WTC11 (cell line): ENCODE measurements around the gene ZBTB20. TPM values are rescaled to one million over a fixed set of nuclear protein-coding genes. Genes with fewer than 3 reads are reported as not detected.

Experiments used
- ATAC-seq: fragments of 200-7000 bp; cut with Tn5 transposase; 2 replicates; pipeline ENCODE4 v1.10.0; 2021; ENCODE audit warnings: mild to moderate bottlenecking, moderate library complexity
- CTCF ChIA-PET: fragments of 300-600 bp; sonication (Branson Sonifier 250); formaldehyde crosslinking; loops from one replicate; lab custom pipeline; 2021; ENCODE audit warnings: antibody characterized with exemption; lab: Charles Lee
- POLR2A ChIA-PET: fragments of 350-600 bp; sonication (Branson Sonifier 250); formaldehyde crosslinking; loops from one replicate; lab custom pipeline; 2021; ENCODE audit warnings: antibody characterized with exemption; lab: Charles Lee
- DNase-seq: peaks from one replicate; pipeline ENCODE4 v3.0.0; 2021; ENCODE audit warnings: low spot score
- H3K27ac Mint-ChIP-seq: 2 replicates; pipeline ENCODE4 v1.8.0; 2021; ENCODE audit warnings: mixed read lengths
- H3K27me3 Mint-ChIP-seq: 2 replicates; pipeline ENCODE4 v1.8.0; 2021; ENCODE audit warnings: low read depth, mild to moderate bottlenecking, moderate library complexity, mixed read lengths
- H3K36me3 Mint-ChIP-seq: 2 replicates; pipeline ENCODE4 v1.8.0; 2021; ENCODE audit warnings: mixed read lengths
- H3K4me1 Mint-ChIP-seq: 2 replicates; pipeline ENCODE4 v1.8.0; 2022; ENCODE audit warnings: mixed read lengths
- H3K4me3 Mint-ChIP-seq: 2 replicates; pipeline ENCODE4 v1.8.0; 2021; ENCODE audit warnings: mild to moderate bottlenecking, moderate library complexity, mixed read lengths
- H3K9me3 Mint-ChIP-seq: 2 replicates; pipeline ENCODE4 v1.8.0; 2021; ENCODE audit warnings: mixed read lengths
- ARID4B ChIP-seq: sonication (generic); formaldehyde crosslinking; IDR thresholded peaks from 2 replicates; pipeline ENCODE4 v1.8.0; 2023; ENCODE audit warnings: missing genetic modification reagents, mild to moderate bottlenecking, borderline replicate concordance
- CBFB ChIP-seq: sonication (generic); formaldehyde crosslinking; IDR thresholded peaks from 2 replicates; pipeline ENCODE4 v1.8.1; 2022; ENCODE audit warnings: mild to moderate bottlenecking, low read depth, missing genetic modification reagents
- CREB1 ChIP-seq: sonication (generic); formaldehyde crosslinking; IDR thresholded peaks from 2 replicates; pipeline ENCODE4 v1.8.0; 2023; ENCODE audit warnings: mild to moderate bottlenecking, missing genetic modification reagents
- ELF4 ChIP-seq: sonication (generic); formaldehyde crosslinking; IDR thresholded peaks from 2 replicates; pipeline ENCODE4 v1.8.1; 2022; ENCODE audit warnings: low read depth, mild to moderate bottlenecking, moderate library complexity, missing genetic modification reagents
- EMX1 ChIP-seq: fragments of 250-450 bp; sonication (Bioruptor Pico); IDR thresholded peaks from 2 replicates; pipeline ENCODE4 v1.8.0; 2021; ENCODE audit warnings: mild to moderate bottlenecking
- FOXP4 ChIP-seq: sonication (generic); formaldehyde crosslinking; IDR thresholded peaks from 2 replicates; pipeline ENCODE4 v1.8.0; 2022; ENCODE audit warnings: mild to moderate bottlenecking, missing genetic modification reagents
- GRHL2 ChIP-seq: fragments of 250-450 bp; sonication (Bioruptor Pico); IDR thresholded peaks from 2 replicates; pipeline ENCODE4 v1.8.0; 2022; ENCODE audit warnings: mild to moderate bottlenecking, moderate library complexity; ENCODE audit not compliant: insufficient replicate concordance, severe bottlenecking
- JUN ChIP-seq: sonication (generic); formaldehyde crosslinking; IDR thresholded peaks from 2 replicates; pipeline ENCODE4 v1.8.0; 2023; ENCODE audit warnings: mild to moderate bottlenecking, missing genetic modification reagents
- MAX ChIP-seq: sonication (generic); formaldehyde crosslinking; IDR thresholded peaks from 2 replicates; pipeline ENCODE4 v1.8.0; 2022; ENCODE audit warnings: mild to moderate bottlenecking, missing genetic modification reagents
- MXD4 ChIP-seq: fragments of 250-450 bp; sonication (Bioruptor Pico); IDR thresholded peaks from 2 replicates; pipeline ENCODE4 v1.8.0; 2021; ENCODE audit warnings: mild to moderate bottlenecking, moderate library complexity, borderline replicate concordance
- NFATC4 ChIP-seq: fragments of 250-450 bp; sonication (Bioruptor Pico); IDR thresholded peaks from 2 replicates; pipeline ENCODE4 v1.9.0; 2021; ENCODE audit warnings: mild to moderate bottlenecking
- NFYB ChIP-seq: sonication (generic); formaldehyde crosslinking; conservative IDR thresholded peaks from 2 replicates; pipeline ENCODE4 v1.8.0; 2022; ENCODE audit warnings: low read depth, missing genetic modification reagents
- PRDM15 ChIP-seq: sonication (generic); formaldehyde crosslinking; IDR thresholded peaks from 2 replicates; pipeline ENCODE4 v1.8.0; 2022; ENCODE audit warnings: missing genetic modification reagents
- PRRX2 ChIP-seq: fragments of 250-450 bp; sonication (Bioruptor Pico); IDR thresholded peaks from 2 replicates; pipeline ENCODE4 v1.8.0; 2021; ENCODE audit warnings: mild to moderate bottlenecking
- RELA ChIP-seq: sonication (generic); formaldehyde crosslinking; IDR thresholded peaks from 2 replicates; pipeline ENCODE4 v1.8.1; 2022; ENCODE audit warnings: missing genetic modification reagents, mild to moderate bottlenecking, borderline replicate concordance
- RORB ChIP-seq: fragments of 250-450 bp; sonication (Bioruptor Pico); IDR thresholded peaks from 2 replicates; pipeline ENCODE4 v1.9.0; 2021; ENCODE audit warnings: mild to moderate bottlenecking
- TCF7 ChIP-seq: sonication (generic); formaldehyde crosslinking; IDR thresholded peaks from 2 replicates; pipeline ENCODE4 v1.8.0; 2022; ENCODE audit warnings: mild to moderate bottlenecking, low read depth, missing genetic modification reagents, moderate library complexity
- USF1 ChIP-seq: sonication (generic); formaldehyde crosslinking; IDR thresholded peaks from 2 replicates; pipeline ENCODE4 v1.8.0; 2022; ENCODE audit warnings: mild to moderate bottlenecking, missing genetic modification reagents
- ZBTB21 ChIP-seq: sonication (generic); formaldehyde crosslinking; IDR thresholded peaks from 2 replicates; pipeline ENCODE4 v1.8.1; 2023; ENCODE audit warnings: mild to moderate bottlenecking, missing genetic modification reagents, borderline replicate concordance
- ZNF138 ChIP-seq: sonication (generic); formaldehyde crosslinking; conservative IDR thresholded peaks from 2 replicates; pipeline ENCODE4 v1.8.1; 2022; ENCODE audit warnings: mild to moderate bottlenecking, moderate library complexity, missing genetic modification reagents
- ZNF416 ChIP-seq: fragments of 250-450 bp; sonication (Bioruptor Pico); IDR thresholded peaks from 2 replicates; pipeline ENCODE4 v1.9.0; 2021; ENCODE audit warnings: mild to moderate bottlenecking, inconsistent platforms
- ZNF532 ChIP-seq: fragments of 250-450 bp; sonication (Bioruptor Pico); IDR thresholded peaks from 2 replicates; pipeline ENCODE4 v1.9.0; 2021; ENCODE audit warnings: mild to moderate bottlenecking, borderline replicate concordance
- total RNA-seq: library from RNA; stranded (reverse); gene quantifications from 3 replicates; pipeline ENCODE4 v1.2.3, GENCODE V29; 2021

The ZBTB20 gene
- total RNA-seq, 1 experiment from 2014 or later = 1.5 TPM

GRCh38 chr3:114725966-114726365 is 421.1 kb downstream of the ZBTB20 start:
- Mint-ChIP-seq H3K4me3 (no peak overlapping the region), H3K36me3 (no peaks in the 10 kb centered on the region), H3K4me1 (no peaks in the 10 kb centered on the region), H3K27me3 (no peaks in the 10 kb centered on the region), H3K27ac (no peak overlapping the region; the same call in 1 of the 2 replicates), H3K9me3 (no peaks in the 10 kb centered on the region)
- no peak for TF ChIP-seq CBFB (CRISPR knock-in tag)
- no peak for TF ChIP-seq ELF4 (CRISPR knock-in tag)
- no peak for TF ChIP-seq ZNF138 (CRISPR knock-in tag)
- no peak for TF ChIP-seq JUN
- TF ChIP-seq MAX (CRISPR knock-in tag) = no peak
- TF ChIP-seq TCF7 = no peak
- no peak for TF ChIP-seq RORB (CRISPR knock-in tag)
- TF ChIP-seq NFYB (CRISPR knock-in tag) = no peak
- TF ChIP-seq ZBTB21 (CRISPR knock-in tag) = no peak
- no peak for TF ChIP-seq PRRX2 (CRISPR knock-in tag)
- no peak for TF ChIP-seq ZNF416 (CRISPR knock-in tag)
- CTCF ChIA-PET = no interaction called here
- no peak for ATAC-seq
- DNase-seq = no peak
- POLR2A ChIA-PET = no interaction called here

- DNase-seq = no peak
- no peaks in the 10 kb centered on the region for H3K36me3 Mint-ChIP-seq
- no peaks in the 10 kb centered on the region for H3K4me1 Mint-ChIP-seq
- no peaks in the 10 kb centered on the region for H3K27me3 Mint-ChIP-seq
- no peaks in the 10 kb centered on the region for H3K9me3 Mint-ChIP-seq
- H3K4me3 Mint-ChIP-seq = no peak overlapping the region
- CTCF ChIA-PET = no interaction called here
- no peak for ATAC-seq
- POLR2A ChIA-PET = no interaction called here
- H3K27ac Mint-ChIP-seq = no peak overlapping the region
- no peak for TF ChIP-seq ARID4B (CRISPR knock-in tag)
- TF ChIP-seq NFATC4 (CRISPR knock-in tag) = no peak
- TF ChIP-seq EMX1 (CRISPR knock-in tag) = no peak
- TF ChIP-seq FOXP4 (CRISPR knock-in tag) = no peak
- no peak for TF ChIP-seq CREB1 (CRISPR knock-in tag)
- TF ChIP-seq GRHL2 (CRISPR knock-in tag) = no peak
- no peak for TF ChIP-seq MXD4 (CRISPR knock-in tag)
- no peak for TF ChIP-seq JUN
- TF ChIP-seq RELA (CRISPR knock-in tag) = no peak
- no peak for TF ChIP-seq USF1 (CRISPR knock-in tag)
- no peak for TF ChIP-seq ZNF532
- TF ChIP-seq PRDM15 = no peak
Measured at GRCh38 chr3:114722530-114722929, 424.6 kb downstream of the ZBTB20 start.
